Central memory CD8-positive, alpha-beta T cell (primary cell): ENCODE results near the gene CLN6.

Source experiments
- ATAC-seq: fragments of 150-1000 bp; cut with Tn5 transposase; replicated peaks from 2 replicates; pipeline ENCODE4 v1.10.0; 2022; ENCODE audit warnings: mild to moderate bottlenecking, moderate FRiP score, moderate number of reproducible peaks; ENCODE audit not compliant: poor library complexity, severe bottlenecking; ENCODE audit errors: extremely low read depth
- DNase-seq, 2 donors: peaks; one replicate each; pipeline ENCODE4 v3.0.0; 2021; ENCODE audit warnings: low spot score in 2 of 2
- H3K27ac Mint-ChIP-seq: one replicate; pipeline ENCODE4 v1.8.0; 2022; ENCODE audit warnings: low read depth, mild to moderate bottlenecking, moderate library complexity, mixed read lengths
- H3K27me3 Mint-ChIP-seq: one replicate; pipeline ENCODE4 v1.8.0; 2022; ENCODE audit warnings: mixed read lengths
- H3K36me3 Mint-ChIP-seq: one replicate; pipeline ENCODE4 v1.8.0; 2022; ENCODE audit warnings: mild to moderate bottlenecking, moderate library complexity, mixed read lengths; ENCODE audit not compliant: insufficient read depth
- H3K4me1 Mint-ChIP-seq: one replicate; pipeline ENCODE4 v1.8.0; 2022; ENCODE audit warnings: mixed read lengths
- H3K4me3 Mint-ChIP-seq: one replicate; pipeline ENCODE4 v1.8.0; 2022; ENCODE audit warnings: mild to moderate bottlenecking, moderate library complexity, mixed read lengths
- H3K9me3 Mint-ChIP-seq: one replicate; pipeline ENCODE4 v1.8.0; 2022; ENCODE audit warnings: mixed read lengths

CLN6 gene

DNA sequence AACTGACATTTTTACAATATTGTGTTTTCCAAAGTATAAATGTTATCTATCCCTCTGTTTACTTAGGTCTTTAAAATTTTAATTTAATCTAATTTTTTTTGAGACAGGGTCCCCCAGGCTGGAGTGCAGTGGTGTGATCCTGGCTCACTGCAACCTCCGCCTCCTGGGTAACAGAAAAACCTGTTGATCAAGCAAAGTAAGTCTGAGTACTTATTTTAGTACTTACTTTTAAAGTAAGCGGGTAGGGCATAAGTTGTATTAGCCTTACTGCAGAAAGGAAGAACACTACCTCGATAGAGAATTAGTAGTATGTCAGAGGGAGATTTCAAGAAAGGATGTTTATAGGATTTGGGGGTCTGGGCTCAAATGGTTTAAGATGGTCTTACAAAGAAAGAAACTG lies 36.1 kb upstream of the CLN6 start:
- H3K4me1 Mint-ChIP-seq: no peaks in the 10 kb centered on the region
- H3K4me3 Mint-ChIP-seq: no peak overlapping the region
- no peaks in the 10 kb centered on the region for H3K36me3 Mint-ChIP-seq
- no peak for DNase-seq
- no peak for ATAC-seq
- H3K27me3 Mint-ChIP-seq: peaks cover 63% of the 10 kb centered on the region
- no peaks in the 10 kb centered on the region for H3K9me3 Mint-ChIP-seq
- no peak overlapping the region for H3K27ac Mint-ChIP-seq

DNA sequence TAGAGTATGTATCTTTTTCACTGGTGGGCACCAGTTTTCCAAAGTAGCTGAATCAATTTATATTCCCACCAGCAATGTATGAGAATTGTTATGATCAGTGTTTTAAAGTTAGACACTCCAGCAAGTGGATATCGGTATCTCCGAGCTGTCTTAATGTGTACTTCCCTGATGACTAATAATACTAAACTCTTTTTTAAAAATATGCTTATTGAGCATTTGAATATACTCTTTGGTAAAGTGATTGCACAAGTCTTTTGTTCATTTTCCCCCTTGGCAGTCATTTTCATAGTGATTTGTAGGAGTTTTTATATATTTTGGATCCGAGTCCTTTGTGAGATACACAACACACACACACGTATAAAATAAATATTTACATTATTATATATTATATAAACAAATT lies 35.6 kb upstream of the CLN6 start:
- no peak for ATAC-seq
- no peaks in the 10 kb centered on the region for H3K36me3 Mint-ChIP-seq
- no peaks in the 10 kb centered on the region for H3K4me1 Mint-ChIP-seq
- peaks cover 63% of the 10 kb centered on the region for H3K27me3 Mint-ChIP-seq
- DNase-seq: no peak
- H3K4me3 Mint-ChIP-seq: no peak overlapping the region
- H3K27ac Mint-ChIP-seq: no peak overlapping the region
- no peaks in the 10 kb centered on the region for H3K9me3 Mint-ChIP-seq

DNA sequence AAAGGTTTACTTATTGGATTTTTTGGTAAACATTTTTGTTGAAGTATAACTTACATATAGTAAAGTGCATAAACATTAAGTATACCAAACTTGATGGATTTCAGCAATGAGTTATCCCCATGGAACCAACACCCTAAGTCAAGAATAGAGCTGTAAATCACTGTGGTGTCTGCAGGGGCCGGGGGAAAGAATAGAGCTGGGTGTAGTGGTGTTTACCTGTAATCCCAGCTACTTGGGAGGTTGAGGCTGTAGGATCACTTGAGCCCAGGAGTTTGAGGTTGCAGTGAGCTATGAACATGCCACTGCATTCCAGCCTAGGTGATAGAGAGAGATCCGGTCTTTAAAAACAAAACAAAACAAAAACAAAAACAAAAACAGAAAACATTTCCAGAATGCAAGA lies 34.8 kb upstream of the CLN6 start:
- no peak overlapping the region for H3K4me3 Mint-ChIP-seq
- H3K36me3 Mint-ChIP-seq: no peaks in the 10 kb centered on the region
- DNase-seq (no peak), ATAC-seq (no peak)
- H3K9me3 Mint-ChIP-seq: no peaks in the 10 kb centered on the region
- H3K27me3 Mint-ChIP-seq: peaks cover 63% of the 10 kb centered on the region
- no peaks in the 10 kb centered on the region for H3K4me1 Mint-ChIP-seq
- H3K27ac Mint-ChIP-seq: no peak overlapping the region

DNA sequence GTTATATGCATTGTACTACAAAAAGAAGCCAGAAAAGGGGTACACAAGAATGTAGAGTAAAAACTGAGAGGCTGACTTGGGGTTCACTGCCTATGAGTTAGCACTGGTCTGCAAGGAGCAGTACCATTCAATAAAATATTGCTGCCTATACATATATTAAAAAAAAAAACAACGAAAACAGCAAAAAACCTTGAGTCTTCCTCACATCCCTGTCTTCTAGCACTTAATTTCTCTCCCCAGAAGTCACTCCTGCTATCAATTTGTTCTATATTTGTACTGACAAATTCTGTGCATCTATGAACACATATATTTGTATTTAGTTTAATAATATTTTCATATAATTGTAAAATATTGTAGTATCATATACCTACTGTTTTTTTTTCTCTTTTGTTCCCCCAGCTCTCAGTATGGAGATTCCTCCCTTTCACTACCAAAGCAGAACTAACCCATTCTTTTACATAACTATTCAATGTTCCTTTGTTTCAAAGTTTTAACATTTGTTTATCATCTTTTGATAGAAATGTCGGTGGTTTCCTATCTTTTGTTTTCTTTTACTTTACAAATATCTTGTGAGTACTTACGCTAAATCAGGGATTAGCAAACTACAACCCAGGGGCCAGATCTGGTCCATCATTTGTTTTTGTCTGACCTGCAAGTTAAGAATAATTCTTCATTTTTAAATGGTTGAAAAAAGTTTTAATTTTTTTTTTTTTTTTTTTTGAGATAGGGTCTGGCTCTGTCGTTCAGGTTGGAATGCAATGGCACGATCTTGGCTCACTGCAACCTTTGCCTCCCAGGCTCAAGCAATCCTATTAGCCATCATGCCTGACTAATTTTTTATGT lies 33.2 kb upstream of the CLN6 start:
- Mint-ChIP-seq H3K9me3 (no peaks in the 10 kb centered on the region), H3K27ac (no peak overlapping the region), H3K4me3 (no peak overlapping the region), H3K27me3 (peaks cover 53% of the 10 kb centered on the region), H3K4me1 (no peaks in the 10 kb centered on the region), H3K36me3 (no peaks in the 10 kb centered on the region)
- DNase-seq (no peak), ATAC-seq (no peak)

DNA sequence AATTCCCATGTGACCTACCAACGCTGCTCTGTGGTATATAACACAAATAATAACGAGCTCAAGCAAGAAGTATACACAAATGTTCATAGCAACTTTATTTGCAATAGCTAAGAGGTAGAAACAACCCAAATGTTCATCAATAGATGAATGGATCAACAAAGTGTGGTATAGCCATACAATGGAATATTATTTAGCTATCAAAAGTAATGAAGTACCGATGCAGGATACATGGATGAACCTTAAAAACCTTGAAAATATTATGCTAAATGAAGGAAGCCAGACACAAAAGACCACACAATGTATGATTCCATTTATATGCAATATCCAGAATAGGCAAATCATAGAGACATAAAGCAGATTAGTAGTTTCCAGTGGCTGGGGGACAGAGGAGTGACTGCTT lies 32.5 kb upstream of the CLN6 start:
- Mint-ChIP-seq H3K9me3 (no peaks in the 10 kb centered on the region), H3K4me1 (no peaks in the 10 kb centered on the region), H3K27ac (no peak overlapping the region), H3K4me3 (no peak overlapping the region), H3K36me3 (no peaks in the 10 kb centered on the region), H3K27me3 (peaks cover 45% of the 10 kb centered on the region)
- DNase-seq: no peak
- ATAC-seq: no peak

DNA sequence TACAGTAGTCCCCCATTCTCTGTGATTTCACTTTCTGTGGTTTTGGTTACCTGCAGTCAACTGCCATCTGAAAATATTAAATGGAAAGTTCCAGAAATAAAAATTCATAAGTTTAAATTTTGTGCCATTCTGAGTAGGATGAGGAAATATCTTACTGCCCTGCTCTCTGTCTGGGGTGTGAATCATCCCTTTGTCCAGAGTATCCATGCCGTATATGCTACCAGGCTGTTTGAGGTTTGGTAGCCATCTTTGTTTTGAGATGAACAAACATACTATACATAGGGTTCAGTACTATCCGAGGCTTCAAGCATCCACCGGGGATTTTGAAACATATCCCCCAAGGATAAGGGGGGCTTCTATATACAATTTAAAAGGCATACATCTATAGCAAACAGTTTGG lies 31.7 kb upstream of the CLN6 start:
- Mint-ChIP-seq H3K36me3 (no peaks in the 10 kb centered on the region), H3K27me3 (peaks cover 38% of the 10 kb centered on the region), H3K4me1 (no peaks in the 10 kb centered on the region), H3K27ac (no peak overlapping the region), H3K4me3 (no peak overlapping the region), H3K9me3 (no peaks in the 10 kb centered on the region)
- no peak for DNase-seq
- ATAC-seq: no peak

DNA sequence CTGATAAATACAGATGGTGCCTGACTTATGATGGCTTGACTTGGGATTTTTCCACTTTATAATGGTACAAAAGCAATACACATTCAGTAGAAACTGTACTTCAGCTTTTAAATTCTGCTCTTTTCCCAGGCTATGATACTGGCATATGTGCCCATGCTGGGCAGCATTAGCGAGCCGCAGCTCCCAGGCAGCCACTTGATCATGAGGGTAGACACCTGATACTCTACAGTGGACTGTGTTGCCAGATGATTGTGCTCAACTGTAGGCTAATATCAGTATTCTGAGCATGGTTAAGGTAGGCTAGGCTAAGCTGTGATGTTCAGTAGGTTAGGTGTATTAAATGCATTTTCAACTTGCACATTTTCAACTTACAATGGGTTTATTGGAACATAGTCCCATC lies 30.4 kb upstream of the CLN6 start:
- no peak overlapping the region for H3K4me3 Mint-ChIP-seq
- no peaks in the 10 kb centered on the region for H3K9me3 Mint-ChIP-seq
- peaks cover 31% of the 10 kb centered on the region for H3K27me3 Mint-ChIP-seq
- H3K4me1 Mint-ChIP-seq: no peaks in the 10 kb centered on the region
- H3K27ac Mint-ChIP-seq: no peak overlapping the region
- no peaks in the 10 kb centered on the region for H3K36me3 Mint-ChIP-seq
- ATAC-seq: no peak
- no peak for DNase-seq

DNA sequence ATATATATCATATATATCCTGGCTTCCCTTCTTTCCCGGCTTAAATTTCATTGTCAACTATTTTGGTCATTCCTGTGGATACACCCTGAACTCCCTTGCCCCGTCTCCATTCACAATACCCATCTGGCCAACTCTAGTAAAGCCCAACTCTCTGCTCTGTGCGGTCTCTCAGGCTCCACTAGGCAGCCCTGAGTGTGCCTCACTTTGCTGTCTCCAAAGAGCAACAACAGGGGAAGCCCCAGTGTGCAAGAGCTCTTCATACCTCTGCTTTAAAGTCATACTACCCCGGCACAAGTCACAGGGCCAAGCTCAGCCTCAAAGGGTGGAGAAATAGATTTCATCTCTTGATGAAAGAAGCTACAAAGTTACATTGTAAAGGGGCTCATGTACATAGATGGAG lies 29.2 kb upstream of the CLN6 start:
- H3K9me3 Mint-ChIP-seq: no peaks in the 10 kb centered on the region
- no peak overlapping the region for H3K4me3 Mint-ChIP-seq
- ATAC-seq: no peak
- H3K4me1 Mint-ChIP-seq: no peaks in the 10 kb centered on the region
- no peak for DNase-seq
- H3K36me3 Mint-ChIP-seq: no peaks in the 10 kb centered on the region
- no peak overlapping the region for H3K27ac Mint-ChIP-seq
- H3K27me3 Mint-ChIP-seq: peaks cover 28% of the 10 kb centered on the region

DNA sequence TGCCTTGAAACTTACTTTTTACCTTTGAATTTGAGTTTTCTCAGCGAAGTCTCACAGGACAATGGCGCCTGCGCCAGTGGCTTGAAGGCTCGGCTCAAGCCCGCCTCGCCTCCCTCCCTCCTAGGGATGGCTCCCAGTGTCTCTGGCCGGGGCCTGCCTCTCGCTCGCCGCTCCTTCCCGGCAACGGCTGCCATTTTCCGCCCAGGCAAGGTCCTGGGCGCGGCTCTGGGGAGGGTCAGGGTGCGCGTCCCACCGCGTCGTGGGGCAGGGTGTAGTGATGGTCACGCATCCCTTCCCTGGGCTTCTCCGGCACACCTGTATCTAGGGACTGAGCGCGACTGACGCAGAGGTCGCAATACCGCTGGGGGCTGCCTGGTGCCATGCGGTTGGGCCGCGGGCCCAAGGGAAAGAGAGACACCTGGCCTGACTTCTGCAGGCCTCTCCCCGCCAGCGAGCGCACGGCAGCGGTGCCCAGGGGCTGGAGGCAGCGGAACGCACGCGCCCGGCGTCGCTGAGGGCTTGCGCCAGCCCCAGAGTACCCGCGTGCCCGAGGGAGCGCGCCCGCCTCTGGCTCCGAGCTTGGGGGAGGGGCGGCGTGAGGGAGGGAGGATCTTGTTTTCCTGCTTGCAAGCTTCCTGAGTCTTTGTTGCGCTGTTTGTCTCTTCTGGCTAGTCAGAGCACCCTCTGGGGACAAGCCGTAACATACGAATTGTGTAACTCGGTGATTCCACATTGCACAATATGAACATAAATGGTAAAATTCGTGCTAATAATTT lies 27.3 kb upstream of the CLN6 start:
- DNase-seq (no peak), ATAC-seq (no peak)
- peaks cover 18% of the 10 kb centered on the region for H3K27me3 Mint-ChIP-seq
- H3K36me3 Mint-ChIP-seq: peaks cover 2% of the 10 kb centered on the region
- H3K4me3 Mint-ChIP-seq: peak overlapping the region; percentile 50
- H3K9me3 Mint-ChIP-seq: no peaks in the 10 kb centered on the region
- no peaks in the 10 kb centered on the region for H3K4me1 Mint-ChIP-seq
- H3K27ac Mint-ChIP-seq: no peak overlapping the region

DNA sequence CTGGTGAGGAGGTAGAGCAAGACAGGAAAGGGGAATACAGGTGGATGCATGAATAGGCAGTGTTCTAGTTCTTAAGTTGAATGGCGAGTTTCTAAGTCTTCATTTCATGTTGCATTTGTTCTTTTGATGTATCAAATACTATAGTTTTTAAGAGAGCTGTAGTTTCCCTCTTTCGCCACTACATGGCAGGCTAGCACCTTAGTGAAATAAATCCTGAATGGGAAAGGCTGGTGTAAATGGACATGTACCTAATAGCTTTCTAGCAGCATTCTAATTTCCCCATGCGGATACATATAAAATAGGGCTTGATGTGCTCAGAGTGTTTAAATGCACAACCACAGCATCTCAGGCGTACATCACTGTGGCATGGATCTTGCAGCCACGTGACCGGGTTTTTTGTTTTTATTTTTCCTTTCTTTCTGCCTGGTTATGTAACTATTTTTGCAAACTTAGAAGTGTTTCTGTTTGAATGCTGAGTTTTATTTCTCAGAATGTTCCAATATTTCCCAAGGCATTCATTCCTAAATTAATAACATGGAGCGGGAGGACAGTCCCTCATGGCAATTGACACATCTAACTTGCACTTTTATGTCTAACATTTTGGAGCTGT lies 23.5 kb upstream of the CLN6 start:
- Mint-ChIP-seq H3K27me3 (peaks cover 34% of the 10 kb centered on the region), H3K9me3 (no peaks in the 10 kb centered on the region), H3K27ac (no peak overlapping the region), H3K4me1 (no peaks in the 10 kb centered on the region), H3K36me3 (peaks cover 2% of the 10 kb centered on the region), H3K4me3 (no peak overlapping the region)
- ATAC-seq (peak; percentile 73), DNase-seq (peak in 1 of 2 donors; percentile 28)

DNA sequence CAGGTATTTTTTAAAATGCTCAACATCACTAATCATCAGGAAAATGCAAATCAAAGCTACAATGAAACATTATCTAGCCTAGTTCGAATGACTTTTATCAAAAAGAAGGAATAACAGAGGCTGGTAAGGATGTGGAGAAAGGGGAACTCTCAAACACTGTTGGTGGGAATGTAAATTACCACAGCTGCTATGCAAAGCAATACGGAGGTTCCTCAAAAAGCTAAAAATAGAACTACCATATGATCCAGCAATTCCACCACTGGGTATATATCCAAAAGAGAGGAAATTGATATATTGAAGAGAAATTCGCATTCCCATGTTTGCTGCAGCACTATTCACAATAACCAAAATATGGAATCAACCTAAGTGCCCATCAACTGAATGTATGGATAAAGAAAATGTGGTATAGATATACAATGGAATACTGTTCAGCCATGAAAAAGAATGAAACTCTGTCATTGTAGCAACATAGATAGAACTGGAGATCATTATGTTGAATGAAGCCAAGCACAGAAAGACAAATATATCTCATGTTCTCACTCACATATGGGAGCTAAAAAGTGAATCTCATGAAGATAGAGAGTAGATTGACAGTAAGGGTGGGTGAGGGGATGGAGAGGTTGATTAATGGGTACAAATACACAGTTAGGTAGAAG lies 19.7 kb upstream of the CLN6 start:
- Mint-ChIP-seq H3K36me3 (peaks cover 2% of the 10 kb centered on the region), H3K4me3 (no peak overlapping the region), H3K27ac (no peak overlapping the region), H3K4me1 (no peaks in the 10 kb centered on the region), H3K27me3 (peaks cover 42% of the 10 kb centered on the region), H3K9me3 (no peaks in the 10 kb centered on the region)
- DNase-seq (no peak), ATAC-seq (no peak)

DNA sequence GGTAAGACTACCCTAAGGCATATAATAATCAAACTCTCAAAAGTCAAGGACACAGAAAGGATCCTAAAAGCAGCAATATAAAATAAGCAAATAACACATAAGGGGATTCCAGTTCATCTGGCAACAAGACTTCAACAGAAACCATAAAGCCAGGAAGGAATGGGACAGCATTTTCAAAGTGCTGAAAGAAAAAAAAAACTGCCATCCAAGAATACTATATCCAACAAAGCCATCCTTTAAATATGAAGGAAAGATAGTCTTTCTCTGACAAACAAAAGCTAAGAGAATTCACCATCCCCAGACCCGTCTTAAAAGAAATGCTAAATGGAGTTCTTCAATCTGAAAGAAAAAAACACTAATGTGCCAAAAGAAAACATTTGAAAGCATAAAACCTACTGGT lies 14.7 kb upstream of the CLN6 start:
- ATAC-seq: no peak
- Mint-ChIP-seq H3K4me3 (no peak overlapping the region), H3K27me3 (peaks cover 35% of the 10 kb centered on the region)

More for the DNA sequence above, 14.7 kb upstream of the CLN6 start:
- no peaks in the 10 kb centered on the region for H3K4me1 Mint-ChIP-seq
- H3K27ac Mint-ChIP-seq: no peak overlapping the region
- H3K36me3 Mint-ChIP-seq: no peaks in the 10 kb centered on the region
- no peak for DNase-seq
- peaks cover 6% of the 10 kb centered on the region for H3K9me3 Mint-ChIP-seq
